ENCODE measurements around the gene TFEB.

TFEB gene

GRCh38 chr6:41735427-41736185 is at the start of gene TFEB:
TFEB (minus strand) TSS chr6:41735608; CDS start chr6:41691213, 44,395 bp downstream.
- no peak for TF ChIP-seq ZNF274 (IDR thresholded peaks at IDR 0.05; ENCODE audit: low read depth, low read length)
- peak within 1 kb of the TSS; percentile 69 for H3K4me3 ChIP-seq (ENCODE audit: low read length)

- no peak overlapping the region for H3K4me3 ChIP-seq (ENCODE audit: low read length)
- no peak for TF ChIP-seq ZNF274 (IDR thresholded peaks at IDR 0.05; ENCODE audit: low read depth, low read length)
Observed at GRCh38 chr6:41784581-41785171, 49.3 kb upstream of the TFEB start.

GRCh38 chr6:41783106-41783780 is 47.8 kb upstream of the TFEB start:
- no peak overlapping the region for H3K4me3 ChIP-seq (ENCODE audit: low read length)
- no peak for TF ChIP-seq ZNF274 (IDR thresholded peaks at IDR 0.05; ENCODE audit: low read depth, low read length)

- H3K4me3 ChIP-seq (ENCODE audit: low read length) = no peak overlapping the region
Observed at GRCh38 chr6:41781366-41781730, 45.9 kb upstream of the TFEB start.

GRCh38 chr6:41780551-41781365 is 45.4 kb upstream of the TFEB start, which contains the start of gene PRICKLE4:
PRICKLE4 (plus strand) TSS chr6:41780782; CDS start chr6:41783474, 2,692 bp downstream.
- peak within 1 kb of the TSS; percentile 70 for H3K4me3 ChIP-seq (ENCODE audit: low read length)
- TF ChIP-seq ZNF274 (IDR thresholded peaks at IDR 0.05; ENCODE audit: low read depth, low read length) = no peak

More at GRCh38 chr6:41781366-41781730, 45.9 kb upstream of the TFEB start:
- no peak for TF ChIP-seq ZNF274 (IDR thresholded peaks at IDR 0.05; ENCODE audit: low read depth, low read length)

GRCh38 chr6:41779788-41780550 is 44.6 kb upstream of the TFEB start, which contains the start of gene FRS3:
FRS3 (minus strand) TSS chr6:41779900; CDS start chr6:41776987, 2,913 bp downstream.
- TF ChIP-seq ZNF274 (IDR thresholded peaks at IDR 0.05; ENCODE audit: low read depth, low read length) = no peak
- peak within 1 kb of the TSS; percentile 70 for H3K4me3 ChIP-seq (ENCODE audit: low read length)

GRCh38 chr6:41779336-41779735 is 43.9 kb upstream of the TFEB start:
- H3K4me3 ChIP-seq (ENCODE audit: low read length) = peak overlapping the region; percentile 70
- no peak for TF ChIP-seq ZNF274 (IDR thresholded peaks at IDR 0.05; ENCODE audit: low read depth, low read length)

- H3K4me3 ChIP-seq (ENCODE audit: low read length) = peak overlapping the region; percentile 70; the same call in 1 of the 2 replicates
Observed at GRCh38 chr6:41778895-41779294, 43.5 kb upstream of the TFEB start.

GRCh38 chr6:41777551-41778285 is 42.3 kb upstream of the TFEB start:
- H3K4me3 ChIP-seq (ENCODE audit: low read length) = no peak overlapping the region

More at GRCh38 chr6:41778895-41779294, 43.5 kb upstream of the TFEB start:
- no peak for TF ChIP-seq ZNF274 (IDR thresholded peaks at IDR 0.05; ENCODE audit: low read depth, low read length)

GRCh38 chr6:41775293-41775882 is 40.0 kb upstream of the TFEB start:
- no peak for TF ChIP-seq ZNF274 (IDR thresholded peaks at IDR 0.05; ENCODE audit: low read depth, low read length)
- H3K4me3 ChIP-seq (ENCODE audit: low read length) = no peak overlapping the region

More at GRCh38 chr6:41777551-41778285, 42.3 kb upstream of the TFEB start:
- TF ChIP-seq ZNF274 (IDR thresholded peaks at IDR 0.05; ENCODE audit: low read depth, low read length) = no peak

- no peak for TF ChIP-seq ZNF274 (IDR thresholded peaks at IDR 0.05; ENCODE audit: low read depth, low read length)
- no peak overlapping the region for H3K4me3 ChIP-seq (ENCODE audit: low read length)
Observed at GRCh38 chr6:41774841-41775240, 39.4 kb upstream of the TFEB start.
